ENCODE data around the gene CLEC16A.

DNA sequence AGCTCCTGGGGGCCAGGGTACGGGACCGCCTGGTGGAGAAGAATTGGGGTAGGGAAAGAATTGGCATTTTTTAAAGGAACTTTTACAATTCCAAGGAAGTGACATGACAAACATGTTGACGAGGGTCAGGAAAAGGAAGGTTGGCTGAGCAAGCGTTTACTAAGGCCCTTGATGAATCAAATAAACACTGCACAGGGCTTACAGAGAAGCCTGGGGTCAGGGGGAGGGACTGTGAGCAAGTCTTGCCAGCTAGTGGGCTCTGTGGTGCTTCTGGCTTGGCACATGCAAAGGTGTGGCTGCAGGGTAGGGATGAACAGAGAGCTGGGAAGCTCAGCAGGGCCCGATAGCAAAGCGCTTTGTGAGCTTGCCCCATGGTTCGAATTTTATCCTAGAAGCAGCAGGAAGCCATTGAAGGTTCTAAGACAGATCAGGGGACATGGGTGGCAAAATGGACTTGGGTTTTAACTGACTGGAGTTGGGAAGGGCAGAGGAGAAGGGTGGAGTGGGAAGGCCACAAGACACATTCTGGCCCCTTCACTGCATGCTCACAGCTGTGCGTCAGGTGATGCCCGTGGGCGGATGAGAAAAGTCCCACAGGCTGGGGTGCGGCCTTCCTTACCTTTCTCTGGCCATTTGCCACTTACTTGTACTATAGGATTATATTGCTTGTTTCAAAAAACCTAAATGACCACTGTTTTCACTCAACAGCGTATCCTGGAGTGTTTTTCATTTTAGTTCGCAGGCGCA is 193.8 kb downstream of the CLEC16A start:
- TF ChIP-seq POLR2A (IDR thresholded peaks at IDR 0.05; ENCODE audit: low read depth, low read length) (no peak), TAF1 (IDR thresholded peaks at IDR 0.05; ENCODE audit: low read depth, low read length) (no peak), POLR2AphosphoS5 (IDR thresholded peaks at IDR 0.05; ENCODE audit: low read depth, low read length) (no peak)

All from GM12891 (cell line).